ENCODE results near the gene BSPRY. TPM values are rescaled to one million over a fixed set of nuclear protein-coding genes. Genes with fewer than 3 reads are reported as not detected.

The BSPRY gene
- total and polyA plus RNA-seq, 2 of the 13 experiments (the other 11 are each of a cell fraction or from before 2014, with no cell fraction given): 0.09 to 0.26 TPM

DNA sequence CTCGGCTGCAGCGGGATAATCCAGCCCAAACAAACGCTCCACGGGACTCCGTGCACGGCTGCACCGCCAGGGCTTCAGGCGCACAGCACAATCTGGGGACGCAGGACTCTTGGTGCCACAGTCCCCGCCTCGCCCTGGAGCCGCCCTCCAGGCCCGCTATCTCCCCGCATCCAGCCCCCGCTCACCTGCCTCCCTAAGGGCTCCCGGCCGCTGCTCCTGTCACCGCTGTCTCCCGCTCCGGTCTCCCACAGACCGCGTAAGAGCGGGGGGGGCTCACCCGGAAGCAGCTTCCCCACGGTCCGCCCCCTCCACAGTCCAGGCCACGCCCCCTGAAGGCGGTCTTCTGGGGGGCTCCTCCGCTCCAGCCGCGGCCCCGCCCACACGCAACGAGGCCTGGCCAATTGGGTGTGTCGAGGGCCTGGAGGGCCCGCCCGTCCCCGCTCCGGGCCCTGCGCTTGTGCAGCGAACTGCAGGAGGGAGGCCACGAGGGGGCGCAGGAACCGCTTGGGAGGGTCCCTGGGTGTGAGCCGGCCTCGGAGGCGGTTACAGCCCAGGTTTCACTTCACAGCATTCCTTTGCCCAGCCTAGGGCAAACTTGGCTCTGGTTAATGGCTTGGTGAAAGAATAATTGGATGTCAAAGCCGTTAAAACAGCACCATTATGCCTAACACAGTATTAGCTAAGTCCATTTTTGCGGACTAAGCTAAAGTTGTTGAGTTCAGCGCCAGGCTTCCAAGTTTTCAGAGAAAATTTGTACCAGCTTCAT, 51.9 kb downstream of the BSPRY start, which contains the start of gene ALAD (continued):
- TF ChIP-seq PHB2 (IDR thresholded peaks at IDR 0.05; ENCODE audit: partially characterized antibody): no peak
- TF ChIP-seq ZNF451 (CRISPR knock-in tag; IDR thresholded peaks at IDR 0.05): 0 out of 2 replicates have a peak, but pooled peaks have one; percentile 37
- no peak; the same call in 1 of the 2 replicates for TF ChIP-seq KDM1A (CRISPR knock-in tag; IDR thresholded peaks at IDR 0.05)
- TF ChIP-seq ZNF367 (CRISPR knock-in tag; IDR thresholded peaks at IDR 0.05; ENCODE audit: borderline replicate concordance): no peak; the same call in 1 of the 2 replicates
- TF ChIP-seq, protein P1, sequence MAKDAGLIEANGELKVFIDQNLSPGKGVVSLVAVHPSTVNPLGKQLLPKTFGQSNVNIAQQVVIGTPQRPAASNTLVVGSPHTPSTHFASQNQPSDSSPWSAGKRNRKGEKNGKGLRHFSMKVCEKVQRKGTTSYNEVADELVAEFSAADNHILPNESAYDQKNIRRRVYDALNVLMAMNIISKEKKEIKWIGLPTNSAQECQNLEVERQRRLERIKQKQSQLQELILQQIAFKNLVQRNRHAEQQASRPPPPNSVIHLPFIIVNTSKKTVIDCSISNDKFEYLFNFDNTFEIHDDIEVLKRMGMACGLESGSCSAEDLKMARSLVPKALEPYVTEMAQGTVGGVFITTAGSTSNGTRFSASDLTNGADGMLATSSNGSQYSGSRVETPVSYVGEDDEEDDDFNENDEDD (CRISPR knock-in tag; IDR thresholded peaks at IDR 0.05; ENCODE audit: borderline replicate concordance): peak; percentile 36; the same call in 1 of the 2 replicates
- no peak for TF ChIP-seq ZNF660 (CRISPR knock-in tag; IDR thresholded peaks at IDR 0.05; ENCODE audit: borderline replicate concordance, low read depth)
- TF ChIP-seq, protein P2, sequence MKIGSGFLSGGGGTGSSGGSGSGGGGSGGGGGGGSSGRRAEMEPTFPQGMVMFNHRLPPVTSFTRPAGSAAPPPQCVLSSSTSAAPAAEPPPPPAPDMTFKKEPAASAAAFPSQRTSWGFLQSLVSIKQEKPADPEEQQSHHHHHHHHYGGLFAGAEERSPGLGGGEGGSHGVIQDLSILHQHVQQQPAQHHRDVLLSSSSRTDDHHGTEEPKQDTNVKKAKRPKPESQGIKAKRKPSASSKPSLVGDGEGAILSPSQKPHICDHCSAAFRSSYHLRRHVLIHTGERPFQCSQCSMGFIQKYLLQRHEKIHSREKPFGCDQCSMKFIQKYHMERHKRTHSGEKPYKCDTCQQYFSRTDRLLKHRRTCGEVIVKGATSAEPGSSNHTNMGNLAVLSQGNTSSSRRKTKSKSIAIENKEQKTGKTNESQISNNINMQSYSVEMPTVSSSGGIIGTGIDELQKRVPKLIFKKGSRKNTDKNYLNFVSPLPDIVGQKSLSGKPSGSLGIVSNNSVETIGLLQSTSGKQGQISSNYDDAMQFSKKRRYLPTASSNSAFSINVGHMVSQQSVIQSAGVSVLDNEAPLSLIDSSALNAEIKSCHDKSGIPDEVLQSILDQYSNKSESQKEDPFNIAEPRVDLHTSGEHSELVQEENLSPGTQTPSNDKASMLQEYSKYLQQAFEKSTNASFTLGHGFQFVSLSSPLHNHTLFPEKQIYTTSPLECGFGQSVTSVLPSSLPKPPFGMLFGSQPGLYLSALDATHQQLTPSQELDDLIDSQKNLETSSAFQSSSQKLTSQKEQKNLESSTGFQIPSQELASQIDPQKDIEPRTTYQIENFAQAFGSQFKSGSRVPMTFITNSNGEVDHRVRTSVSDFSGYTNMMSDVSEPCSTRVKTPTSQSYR (CRISPR knock-in tag; IDR thresholded peaks at IDR 0.05; ENCODE audit: borderline replicate concordance): no peak
- no peak for TF ChIP-seq RBM22 (optimal IDR thresholded peaks at IDR 0.05; ENCODE audit: low read length)
- TF ChIP-seq, protein P3, sequence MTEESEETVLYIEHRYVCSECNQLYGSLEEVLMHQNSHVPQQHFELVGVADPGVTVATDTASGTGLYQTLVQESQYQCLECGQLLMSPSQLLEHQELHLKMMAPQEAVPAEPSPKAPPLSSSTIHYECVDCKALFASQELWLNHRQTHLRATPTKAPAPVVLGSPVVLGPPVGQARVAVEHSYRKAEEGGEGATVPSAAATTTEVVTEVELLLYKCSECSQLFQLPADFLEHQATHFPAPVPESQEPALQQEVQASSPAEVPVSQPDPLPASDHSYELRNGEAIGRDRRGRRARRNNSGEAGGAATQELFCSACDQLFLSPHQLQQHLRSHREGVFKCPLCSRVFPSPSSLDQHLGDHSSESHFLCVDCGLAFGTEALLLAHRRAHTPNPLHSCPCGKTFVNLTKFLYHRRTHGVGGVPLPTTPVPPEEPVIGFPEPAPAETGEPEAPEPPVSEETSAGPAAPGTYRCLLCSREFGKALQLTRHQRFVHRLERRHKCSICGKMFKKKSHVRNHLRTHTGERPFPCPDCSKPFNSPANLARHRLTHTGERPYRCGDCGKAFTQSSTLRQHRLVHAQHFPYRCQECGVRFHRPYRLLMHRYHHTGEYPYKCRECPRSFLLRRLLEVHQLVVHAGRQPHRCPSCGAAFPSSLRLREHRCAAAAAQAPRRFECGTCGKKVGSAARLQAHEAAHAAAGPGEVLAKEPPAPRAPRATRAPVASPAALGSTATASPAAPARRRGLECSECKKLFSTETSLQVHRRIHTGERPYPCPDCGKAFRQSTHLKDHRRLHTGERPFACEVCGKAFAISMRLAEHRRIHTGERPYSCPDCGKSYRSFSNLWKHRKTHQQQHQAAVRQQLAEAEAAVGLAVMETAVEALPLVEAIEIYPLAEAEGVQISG (CRISPR knock-in tag; IDR thresholded peaks at IDR 0.05): peak; percentile 78
- TF ChIP-seq KLF6 (CRISPR knock-in tag; IDR thresholded peaks at IDR 0.05): 0 out of 2 replicates have a peak, but pooled peaks have one; percentile 53
- no peak for TF ChIP-seq FOXM1 (CRISPR knock-in tag; IDR thresholded peaks at IDR 0.05)
- peak; percentile 93 for TF ChIP-seq ZNF501 (CRISPR knock-in tag; IDR thresholded peaks at IDR 0.05)
- TF ChIP-seq, protein P4, sequence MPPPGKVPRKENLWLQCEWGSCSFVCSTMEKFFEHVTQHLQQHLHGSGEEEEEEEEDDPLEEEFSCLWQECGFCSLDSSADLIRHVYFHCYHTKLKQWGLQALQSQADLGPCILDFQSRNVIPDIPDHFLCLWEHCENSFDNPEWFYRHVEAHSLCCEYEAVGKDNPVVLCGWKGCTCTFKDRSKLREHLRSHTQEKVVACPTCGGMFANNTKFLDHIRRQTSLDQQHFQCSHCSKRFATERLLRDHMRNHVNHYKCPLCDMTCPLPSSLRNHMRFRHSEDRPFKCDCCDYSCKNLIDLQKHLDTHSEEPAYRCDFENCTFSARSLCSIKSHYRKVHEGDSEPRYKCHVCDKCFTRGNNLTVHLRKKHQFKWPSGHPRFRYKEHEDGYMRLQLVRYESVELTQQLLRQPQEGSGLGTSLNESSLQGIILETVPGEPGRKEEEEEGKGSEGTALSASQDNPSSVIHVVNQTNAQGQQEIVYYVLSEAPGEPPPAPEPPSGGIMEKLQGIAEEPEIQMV (CRISPR knock-in tag; IDR thresholded peaks at IDR 0.05; ENCODE audit: low read depth): peak; percentile 97
- peak; percentile 45 for TF ChIP-seq PHF20 (CRISPR knock-in tag; IDR thresholded peaks at IDR 0.05)
- TF ChIP-seq, protein P5, sequence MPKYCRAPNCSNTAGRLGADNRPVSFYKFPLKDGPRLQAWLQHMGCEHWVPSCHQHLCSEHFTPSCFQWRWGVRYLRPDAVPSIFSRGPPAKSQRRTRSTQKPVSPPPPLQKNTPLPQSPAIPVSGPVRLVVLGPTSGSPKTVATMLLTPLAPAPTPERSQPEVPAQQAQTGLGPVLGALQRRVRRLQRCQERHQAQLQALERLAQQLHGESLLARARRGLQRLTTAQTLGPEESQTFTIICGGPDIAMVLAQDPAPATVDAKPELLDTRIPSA (CRISPR knock-in tag; IDR thresholded peaks at IDR 0.05; ENCODE audit: borderline replicate concordance): no peak
- TF ChIP-seq TOE1 (CRISPR knock-in tag; IDR thresholded peaks at IDR 0.05): peak; percentile 77; the same call in 1 of the 2 replicates
- TF ChIP-seq MAF1 (CRISPR knock-in tag; IDR thresholded peaks at IDR 0.05; ENCODE audit: borderline replicate concordance): peak; percentile 86; the same call in 1 of the 2 replicates
- TF ChIP-seq, protein P6, sequence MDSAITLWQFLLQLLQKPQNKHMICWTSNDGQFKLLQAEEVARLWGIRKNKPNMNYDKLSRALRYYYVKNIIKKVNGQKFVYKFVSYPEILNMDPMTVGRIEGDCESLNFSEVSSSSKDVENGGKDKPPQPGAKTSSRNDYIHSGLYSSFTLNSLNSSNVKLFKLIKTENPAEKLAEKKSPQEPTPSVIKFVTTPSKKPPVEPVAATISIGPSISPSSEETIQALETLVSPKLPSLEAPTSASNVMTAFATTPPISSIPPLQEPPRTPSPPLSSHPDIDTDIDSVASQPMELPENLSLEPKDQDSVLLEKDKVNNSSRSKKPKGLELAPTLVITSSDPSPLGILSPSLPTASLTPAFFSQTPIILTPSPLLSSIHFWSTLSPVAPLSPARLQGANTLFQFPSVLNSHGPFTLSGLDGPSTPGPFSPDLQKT (CRISPR knock-in tag; IDR thresholded peaks at IDR 0.05; ENCODE audit: borderline replicate concordance): no peak
